8988T (cell line): Measurements from ENCODE around the gene PLCL1.
"Not testable (repeated sequence)": the region's sequence is repeated elsewhere in the genome, so short reads cannot be mapped to it uniquely, and the experiment has no call there.

Experiments used
- DNase-seq: peaks from one replicate; pipeline ENCODE4 v3.0.0; 2011

Gene PLCL1

DNA sequence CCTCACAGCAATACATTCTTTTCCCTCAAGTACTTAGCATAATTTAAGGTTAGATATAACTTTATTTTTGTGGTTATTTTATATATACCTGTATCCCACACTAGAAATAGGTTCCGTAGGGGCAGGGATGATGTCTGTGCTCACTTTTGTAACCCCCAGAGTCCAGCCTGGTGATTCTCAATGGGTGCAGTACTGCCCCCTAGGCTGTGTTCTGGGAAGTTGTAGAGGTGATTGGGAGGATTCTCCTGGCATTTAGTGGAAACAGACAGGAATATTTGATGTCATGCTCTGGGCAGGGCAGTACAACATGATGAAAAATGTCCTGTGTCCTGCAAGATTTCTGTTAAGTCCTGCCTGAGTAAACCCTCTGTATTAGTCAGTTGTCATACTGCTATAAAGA is 333.3 kb downstream of the PLCL1 start:
- no peak for DNase-seq

DNA sequence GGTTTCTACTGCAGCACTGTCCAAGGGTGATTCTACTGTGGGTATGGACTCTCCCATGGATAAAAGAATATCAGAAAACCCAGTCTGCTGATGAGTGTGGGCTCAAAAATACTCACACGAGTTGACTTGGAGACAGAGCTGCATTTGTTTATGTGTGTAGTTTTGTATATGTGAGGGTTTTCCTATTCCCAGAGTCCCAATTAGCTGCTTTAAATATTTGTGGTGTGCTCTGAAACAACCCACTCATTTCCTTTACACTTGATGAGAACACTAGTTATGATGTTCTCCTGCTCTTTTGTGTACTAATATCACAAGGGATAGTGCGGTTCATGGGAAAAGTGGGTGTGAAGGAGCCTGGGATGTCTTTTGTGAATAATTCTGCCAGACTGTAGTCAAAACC is 337.3 kb downstream of the PLCL1 start:
- DNase-seq: no peak

DNA sequence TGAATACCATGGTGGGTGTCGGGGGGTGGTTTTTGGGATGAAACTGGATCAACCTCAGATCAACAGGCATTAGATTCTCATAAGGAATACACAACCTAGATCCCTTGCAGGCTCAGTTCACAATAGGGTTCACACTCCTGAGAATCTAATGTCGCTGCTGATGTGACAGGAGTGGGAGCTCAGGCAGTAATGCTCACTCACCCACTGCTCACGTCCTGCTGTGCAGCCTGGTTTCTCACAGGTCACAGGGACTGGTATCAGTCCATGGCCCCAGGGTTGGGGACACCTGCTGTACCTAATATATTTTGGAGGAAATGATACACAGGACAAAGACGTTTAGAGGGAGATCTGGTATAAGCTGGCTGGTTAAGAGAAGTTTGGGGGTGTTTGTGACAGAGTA is 338.8 kb downstream of the PLCL1 start:
- no peak for DNase-seq

DNA sequence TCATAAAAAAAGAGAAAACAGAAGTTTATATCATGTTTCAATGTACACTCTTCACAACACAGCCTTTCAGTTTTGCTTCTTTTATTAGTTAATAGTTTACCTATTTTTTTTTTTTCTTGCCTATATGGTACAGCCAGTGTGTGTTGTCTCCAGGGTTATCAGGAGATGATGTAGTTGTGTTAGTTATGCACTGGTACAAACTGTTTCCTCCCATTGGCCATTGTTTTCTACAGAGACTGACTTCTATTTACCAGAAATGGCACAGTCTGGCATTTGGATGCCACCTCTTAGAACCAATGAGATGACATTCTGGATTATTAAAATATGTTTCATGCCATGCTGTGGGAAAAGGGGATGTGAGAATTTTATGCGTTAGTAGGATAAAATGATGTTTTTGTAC is 339.4 kb downstream of the PLCL1 start:
- DNase-seq: no peak

DNA sequence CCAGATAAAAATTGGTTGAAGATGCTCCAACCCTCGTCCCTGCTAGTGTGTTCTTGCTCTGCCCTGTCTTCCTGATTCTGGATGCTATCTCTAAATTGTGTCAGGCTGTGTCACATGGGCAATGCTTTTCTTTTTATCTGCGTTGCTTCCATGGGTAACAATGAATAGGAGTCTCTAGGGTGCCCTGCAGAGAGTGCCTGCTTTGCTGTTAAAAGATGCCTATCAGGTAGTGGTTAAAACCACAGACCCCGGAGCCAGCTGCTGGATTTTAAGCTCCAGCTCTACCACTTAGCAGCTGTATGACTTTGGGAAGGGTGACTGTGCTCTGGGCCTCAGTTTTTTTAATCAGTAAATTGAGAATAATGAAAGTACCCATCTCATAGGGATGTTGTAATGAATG is 340.3 kb downstream of the PLCL1 start:
- no peak for DNase-seq

DNA sequence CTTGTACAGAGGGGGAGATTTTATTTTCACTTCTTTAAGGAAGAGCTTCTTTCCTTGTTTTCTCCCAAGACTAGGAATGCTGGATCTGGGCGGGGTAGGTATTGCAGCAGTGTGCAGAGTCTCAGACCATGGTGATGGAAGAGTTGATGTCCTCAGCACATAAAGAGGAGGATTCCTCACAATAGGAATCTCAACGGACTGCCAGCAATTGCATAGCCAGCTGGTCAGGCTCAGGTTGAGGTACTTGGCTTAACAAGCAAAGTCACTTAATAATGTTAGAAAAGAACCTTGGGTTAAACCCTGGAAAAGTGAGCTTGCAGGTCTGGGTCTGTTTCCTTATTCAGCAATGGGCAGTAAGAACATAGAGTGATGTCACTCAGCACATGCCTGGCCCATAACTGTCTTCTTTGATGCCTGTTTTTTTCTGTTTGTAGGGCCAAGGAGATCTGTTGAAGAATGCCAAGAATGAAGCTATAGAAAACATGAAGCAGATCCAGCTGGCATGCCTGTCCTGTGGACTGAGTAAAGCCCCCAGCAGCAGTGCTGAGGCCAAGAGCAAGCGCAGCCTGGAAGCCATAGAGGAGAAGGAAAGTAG is 342.1 kb downstream of the PLCL1 start:
- DNase-seq: no peak

DNA sequence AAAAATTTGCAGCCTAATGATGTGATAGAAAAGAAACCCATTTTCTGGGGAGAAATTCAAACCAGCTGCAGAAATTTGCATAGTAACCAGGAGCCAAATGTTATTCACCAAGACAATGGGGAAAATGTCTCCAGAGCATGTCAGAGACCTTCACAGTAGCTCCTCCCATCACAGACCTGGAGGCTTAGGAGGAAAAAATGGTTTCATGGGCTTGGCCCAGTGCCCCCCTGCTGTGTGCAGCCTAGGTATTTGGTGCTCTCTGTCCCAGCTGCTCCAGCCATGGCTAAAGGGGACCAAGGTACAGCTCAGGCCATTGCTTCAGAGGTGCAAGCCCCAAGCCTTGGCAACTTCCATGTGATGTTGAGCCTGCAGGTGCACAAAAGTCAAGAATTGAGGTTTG is 352.9 kb downstream of the PLCL1 start:
- DNase-seq: no peak

DNA sequence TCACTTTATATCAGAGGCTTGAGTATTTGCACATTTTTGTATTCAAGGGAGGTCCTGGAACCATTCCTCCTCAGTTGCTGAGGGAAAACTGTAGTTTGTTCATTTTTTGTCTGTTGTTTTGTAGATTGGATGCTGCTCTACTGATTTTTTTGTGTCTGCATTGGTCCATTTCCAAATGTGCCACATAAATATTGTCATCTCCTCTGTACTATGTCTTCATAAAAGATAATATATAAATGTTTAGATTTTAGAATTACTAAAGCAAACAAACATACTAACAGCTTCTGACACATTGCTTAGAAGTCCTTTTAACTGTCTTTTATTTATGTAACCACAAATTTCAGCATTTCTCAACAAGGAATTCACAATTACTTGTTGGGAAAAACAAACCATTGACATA is 356.8 kb downstream of the PLCL1 start:
- DNase-seq: no peak

DNA sequence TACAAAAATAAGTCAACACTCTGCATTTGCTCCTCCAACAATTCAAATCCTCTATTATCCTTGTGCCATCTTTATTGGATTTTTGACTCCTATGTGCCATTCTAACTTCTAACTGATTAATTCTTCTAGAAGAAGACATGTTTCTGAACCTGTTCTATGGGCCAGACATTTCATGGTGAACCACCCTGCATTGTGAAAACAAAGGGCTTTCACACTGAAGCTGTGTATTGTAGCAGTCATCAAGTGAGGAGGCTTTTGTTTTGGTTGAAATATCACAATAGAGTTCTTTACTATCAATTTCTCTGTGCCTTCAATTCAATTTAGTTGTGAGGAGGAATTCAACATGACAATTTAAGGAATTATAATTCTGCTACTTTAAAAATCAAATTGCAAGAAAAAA is 357.9 kb downstream of the PLCL1 start:
- no peak for DNase-seq

DNA sequence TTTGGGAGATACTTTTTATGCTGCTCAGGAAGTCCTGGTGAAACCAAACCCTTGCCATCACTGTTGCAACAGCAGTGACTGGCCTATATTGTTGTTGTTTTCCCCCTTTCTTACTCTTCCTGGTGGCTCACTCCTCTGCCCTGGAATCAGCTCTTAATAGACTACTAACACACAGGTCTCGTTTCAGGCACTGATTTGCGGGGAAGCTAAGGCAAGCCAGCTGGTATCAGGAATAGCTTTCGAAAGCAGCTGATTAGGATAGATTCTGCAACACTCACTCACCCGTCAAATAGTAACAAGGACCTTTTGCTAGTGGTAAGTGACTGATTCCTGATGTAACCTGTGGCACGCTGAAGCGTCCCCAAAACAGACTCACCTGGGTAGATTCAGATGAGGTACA is 360.4 kb downstream of the PLCL1 start:
- DNase-seq: no peak

DNA sequence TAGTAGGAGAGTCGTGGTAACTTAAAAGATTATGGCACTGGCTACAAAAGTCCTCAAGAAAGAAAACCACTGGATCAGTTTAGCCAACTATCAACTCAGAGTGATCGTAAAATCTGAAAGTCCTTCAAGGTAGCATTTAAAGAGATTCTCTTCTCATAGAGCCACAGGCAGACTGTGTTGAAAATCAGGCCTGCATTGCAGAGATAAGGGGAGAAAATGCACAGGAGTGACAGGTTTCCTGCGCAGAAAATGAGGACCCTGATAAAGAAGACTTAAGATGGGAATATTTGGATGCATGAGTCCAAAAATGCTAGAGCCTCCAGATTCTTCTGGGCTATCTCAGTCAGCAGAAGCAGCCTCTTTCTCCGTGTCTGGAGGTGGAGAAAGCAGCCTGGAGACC is 360.9 kb downstream of the PLCL1 start:
- no peak for DNase-seq

DNA sequence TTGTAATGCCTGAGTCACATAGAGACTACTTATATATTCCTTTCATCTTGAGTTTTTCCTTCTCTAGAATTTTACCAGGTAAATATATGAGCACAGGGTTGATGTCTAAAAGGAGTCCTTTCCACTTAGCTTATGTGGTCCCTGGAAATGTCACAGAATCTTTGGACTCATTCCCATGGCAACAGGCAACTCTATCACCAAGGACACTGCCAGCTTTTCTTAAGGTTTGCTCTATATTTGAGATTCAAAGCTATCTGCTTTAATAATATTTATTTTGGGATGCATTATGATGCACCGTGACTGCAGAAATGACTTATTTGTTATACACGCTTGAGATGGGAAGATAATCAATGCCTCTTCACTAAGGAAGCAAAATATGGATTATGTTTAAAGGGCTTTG is 363.0 kb downstream of the PLCL1 start:
- no peak for DNase-seq

DNA sequence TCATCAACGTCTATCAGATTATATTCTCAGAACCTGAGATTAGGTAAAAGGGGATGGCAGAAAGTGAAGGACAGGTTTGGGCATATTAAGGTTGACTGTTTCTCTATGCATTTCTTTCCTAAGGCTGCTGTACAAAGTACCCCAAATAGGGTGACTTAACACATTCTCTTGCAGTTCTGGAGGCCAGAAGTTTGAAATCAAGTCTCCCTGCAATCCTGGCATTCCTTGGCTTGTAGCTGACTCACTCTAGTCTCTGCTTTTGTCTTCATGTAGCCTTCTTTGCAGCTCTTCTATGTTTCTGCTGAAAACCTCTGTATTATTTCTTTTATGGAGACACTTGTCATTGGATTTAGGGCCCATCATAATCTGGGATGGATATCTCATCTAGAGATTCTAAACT is 364.3 kb downstream of the PLCL1 start:
- DNase-seq: no peak

DNA sequence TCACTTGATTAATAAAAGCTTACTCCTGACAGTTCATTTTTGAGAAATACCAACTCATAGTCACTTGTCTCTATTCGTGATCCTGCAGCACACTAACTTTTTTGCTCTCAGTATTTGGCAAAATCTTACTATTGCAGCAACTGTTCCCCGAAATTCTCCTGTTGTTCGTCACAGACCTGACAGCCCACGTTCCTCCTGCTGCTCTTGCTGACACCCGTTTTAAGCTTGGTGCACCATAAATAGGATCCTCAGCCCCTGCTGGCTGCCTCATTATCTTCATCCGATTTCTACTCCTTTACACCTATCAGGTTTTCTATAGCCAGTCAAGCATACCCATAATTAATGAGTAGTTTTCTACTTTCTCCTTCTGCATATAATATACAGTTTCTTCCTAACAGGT is 368.8 kb downstream of the PLCL1 start:
- DNase-seq: no peak

DNA sequence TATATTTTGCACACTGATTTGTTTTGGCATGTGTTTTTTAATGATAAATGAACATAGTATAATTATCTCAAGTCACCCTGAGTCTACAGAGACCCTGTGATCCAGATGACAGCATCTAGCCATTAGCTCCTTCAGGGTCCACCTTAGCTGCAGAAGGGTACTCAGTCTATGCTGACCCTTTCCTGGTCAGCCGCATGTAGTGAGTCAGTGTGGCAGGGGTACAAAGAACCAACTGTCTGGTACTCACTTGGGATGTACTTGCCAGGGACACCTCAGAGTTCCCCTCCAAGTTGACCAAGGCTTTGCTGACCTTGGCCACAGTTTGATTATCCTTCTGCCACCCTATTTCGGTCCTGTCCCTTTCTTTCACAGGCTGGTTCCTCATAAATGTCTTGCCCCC is 369.5 kb downstream of the PLCL1 start:
- no peak for DNase-seq

DNA sequence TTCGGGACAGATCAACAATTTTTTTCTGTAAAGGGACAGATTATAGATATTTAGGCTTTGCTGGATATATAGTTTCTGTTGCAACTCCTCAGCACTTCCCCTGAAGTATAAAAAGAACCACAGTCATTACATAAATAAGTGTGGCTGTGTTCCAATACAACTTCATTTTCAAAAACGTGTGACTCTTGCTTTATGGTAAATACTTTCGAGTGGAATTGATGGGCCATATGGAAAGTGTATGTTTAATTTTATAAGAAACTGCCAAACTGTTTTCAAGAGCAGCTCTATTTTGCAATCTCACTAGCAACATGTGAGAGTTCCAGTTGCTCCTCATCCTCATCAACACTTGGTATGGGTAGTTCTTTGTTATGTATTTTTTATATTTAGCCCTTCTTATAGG is 370.9 kb downstream of the PLCL1 start:
- DNase-seq: no peak

DNA sequence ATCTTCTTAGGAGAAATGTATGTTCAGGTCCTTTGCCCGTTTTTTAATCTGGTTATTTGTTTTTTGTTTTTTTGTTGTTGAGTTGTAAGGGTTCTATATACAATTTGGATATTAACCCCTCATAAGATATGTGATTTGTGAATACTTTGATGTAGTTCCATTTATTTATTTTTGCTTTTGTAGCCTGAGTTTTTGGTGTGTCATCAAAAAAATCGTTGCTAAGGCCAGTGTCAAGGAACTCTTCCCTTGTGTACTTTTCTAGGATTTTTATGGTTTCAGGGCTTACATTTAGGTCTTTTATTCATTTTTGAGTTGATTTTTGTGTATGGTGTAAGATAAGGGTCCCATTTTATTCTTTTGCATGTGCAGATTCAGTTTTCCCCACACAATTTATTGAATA is 372.6 kb downstream of the PLCL1 start:
- DNase-seq: no peak

DNA sequence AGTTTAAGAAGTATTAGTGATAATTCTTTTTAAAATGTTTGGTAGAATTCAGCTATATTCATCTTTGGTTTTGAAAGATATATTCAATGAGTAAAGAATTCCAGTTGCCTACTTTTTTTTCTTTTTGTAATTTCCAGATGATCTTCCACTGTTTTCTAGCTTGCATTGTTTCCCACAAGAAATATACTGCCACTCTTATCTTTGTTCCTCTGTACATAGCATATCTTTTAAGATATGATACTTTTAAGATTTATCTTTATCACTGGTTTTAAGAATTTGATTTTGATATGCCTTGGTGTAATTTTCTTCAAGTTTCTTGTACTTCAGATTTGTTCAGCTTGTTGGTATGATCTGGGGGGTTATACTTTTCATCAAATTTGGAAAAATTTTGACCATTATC is 374.4 kb downstream of the PLCL1 start:
- no peak for DNase-seq

DNA sequence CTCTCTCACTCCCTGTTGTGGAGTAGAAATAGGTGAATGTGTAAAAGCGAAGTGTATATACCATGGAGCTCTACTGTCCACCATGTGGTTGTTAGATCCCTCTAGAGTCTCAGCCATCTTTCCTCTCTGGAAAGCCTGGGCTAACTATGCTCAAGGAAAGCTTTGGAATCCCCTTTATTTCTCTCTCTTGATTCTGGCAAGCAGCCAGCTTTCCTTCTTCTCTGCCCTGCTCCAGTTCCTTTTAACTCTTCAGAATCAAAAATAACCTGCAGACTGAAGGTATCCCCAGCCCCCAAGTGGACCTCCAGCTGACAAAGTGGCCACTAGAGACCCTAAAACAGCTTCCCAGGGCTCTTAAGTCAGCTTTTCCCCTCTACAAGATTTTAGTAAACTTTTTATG is 381.9 kb downstream of the PLCL1 start:
- DNase-seq: no peak

DNA sequence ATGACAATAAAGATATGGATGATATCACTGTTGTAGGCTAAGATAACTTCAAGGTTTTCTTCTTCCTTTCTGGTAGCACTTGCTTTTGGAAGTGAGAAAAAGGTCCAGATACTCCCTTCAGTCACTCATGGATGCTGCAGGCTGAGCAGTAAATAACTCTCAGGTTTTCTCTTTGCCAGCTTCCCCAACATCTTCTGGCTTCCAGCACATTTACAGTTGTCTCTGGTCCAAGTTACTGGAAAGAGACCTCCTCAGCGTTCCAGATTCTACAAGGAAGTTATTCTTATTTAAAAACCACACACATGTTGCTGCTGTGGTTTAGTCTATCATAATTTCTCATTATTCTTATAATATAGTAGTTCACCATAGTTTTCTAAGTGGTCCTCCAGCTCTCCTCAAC is 383.4 kb downstream of the PLCL1 start:
- DNase-seq: no peak

DNA sequence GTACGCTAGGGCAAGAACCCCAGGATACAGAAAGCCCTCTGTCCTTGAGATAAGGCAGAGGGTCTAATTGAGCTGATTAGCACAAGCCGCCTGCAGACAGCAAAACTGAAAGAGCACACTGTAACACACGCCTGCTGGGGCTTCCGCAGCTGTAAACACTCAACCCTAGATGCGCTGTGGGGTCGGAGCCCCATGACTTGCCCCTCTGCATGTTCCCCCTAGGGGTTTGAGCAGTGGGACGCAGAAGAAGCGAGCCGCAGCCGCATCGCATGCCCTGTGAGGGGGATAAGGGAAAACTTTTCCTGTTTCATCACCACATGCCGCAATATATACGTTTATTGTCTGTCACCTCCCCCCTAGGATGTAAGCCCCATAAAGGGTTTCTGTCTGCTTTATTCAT is 384.6 kb downstream of the PLCL1 start:
- no peak for DNase-seq

DNA sequence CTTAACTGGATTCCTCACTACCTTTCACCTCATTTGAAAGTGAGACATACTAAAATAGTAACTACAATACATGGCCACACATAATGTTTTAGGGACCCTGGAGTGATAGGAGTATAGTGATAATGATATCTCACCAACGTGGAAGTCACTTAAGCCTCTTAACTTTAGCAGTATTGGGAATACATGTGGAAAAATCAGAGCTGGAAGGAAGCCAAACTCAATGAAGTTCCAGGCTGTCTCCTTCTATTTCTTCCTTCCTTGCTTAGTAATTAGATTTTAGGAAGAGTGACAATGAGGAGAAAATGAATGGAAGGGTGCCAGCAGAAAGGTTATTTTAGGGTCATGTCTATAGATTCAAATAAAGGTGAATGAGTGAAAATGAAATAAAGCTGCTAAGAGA is 387.3 kb downstream of the PLCL1 start:
- no peak for DNase-seq

DNA sequence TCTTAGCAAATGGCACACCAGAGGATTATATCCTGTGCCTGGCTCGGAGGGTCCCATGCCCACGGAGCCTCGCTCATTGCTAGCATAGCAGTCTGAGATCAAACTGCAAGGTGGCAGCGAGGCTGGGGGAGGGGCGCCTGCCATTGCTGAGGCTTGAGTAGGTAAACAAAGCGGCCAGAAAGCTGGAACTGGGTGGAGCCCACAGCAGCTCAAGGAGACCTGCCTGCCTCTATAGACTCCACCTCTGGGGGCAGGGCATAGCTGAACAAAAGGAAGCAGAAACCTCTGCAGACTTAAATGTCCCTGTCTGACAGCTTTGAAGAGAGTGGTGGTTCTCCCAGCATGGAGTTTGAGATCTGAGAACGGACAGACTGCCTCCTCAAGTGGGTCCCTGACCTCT is 392.2 kb downstream of the PLCL1 start:
- not testable (repeated sequence) for DNase-seq
